NCI-H2171 treated with DMSO at 0.1 percent for 48 hours (cell line): ENCODE results near the gene SH3BP5L.

Source experiments
- DNase-seq: peaks from one replicate; lab custom pipeline; 2025; lab: John Stamatoyannopoulos, UW

Gene SH3BP5L

GRCh38 chr1:248825909-248826760, at the start of gene SH3BP5L:
TSS of gene SH3BP5L (minus strand) at chr1:248825915. CDS start at chr1:248824935, 980 bp downstream.
- peak; percentile 97 for DNase-seq

- peak; percentile 94 for DNase-seq
Observed at GRCh38 chr1:248873993-248874533, 48.3 kb upstream of the SH3BP5L start.

GRCh38 chr1:248873409-248873992, 47.8 kb upstream of the SH3BP5L start:
- peak; percentile 94 for DNase-seq

DNA sequence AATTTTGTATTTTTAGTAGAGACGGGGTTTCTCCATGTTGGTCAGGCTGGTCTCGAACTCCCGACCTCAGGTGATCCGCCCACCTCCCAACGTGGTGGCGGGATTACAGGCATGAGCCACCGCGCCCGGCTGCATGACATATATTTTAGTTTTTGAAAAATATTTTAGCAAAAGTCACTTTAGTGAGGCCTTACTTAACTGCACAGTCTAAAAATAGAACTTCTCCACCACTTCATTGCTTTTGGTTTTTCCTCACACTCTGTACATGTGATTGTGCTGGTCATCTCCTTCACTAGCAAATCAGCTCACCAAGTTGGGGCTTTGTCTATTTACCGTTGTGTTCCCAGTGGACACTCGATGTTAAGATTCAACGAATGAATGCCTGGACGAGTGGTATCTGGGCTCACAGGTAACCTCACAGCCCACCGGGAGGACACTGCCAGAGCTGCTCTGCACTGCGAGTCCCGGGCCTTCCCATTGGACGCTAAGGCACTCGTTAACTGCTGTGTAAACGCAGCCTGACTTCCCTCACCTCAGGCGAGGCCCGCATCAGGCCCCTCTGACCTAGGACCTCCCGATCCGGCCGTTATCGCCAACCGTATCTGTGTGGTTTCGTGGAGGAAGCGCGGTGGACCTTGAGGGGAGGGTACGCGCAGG, 47.2 kb upstream of the SH3BP5L start:
- DNase-seq = peak; percentile 84

- DNase-seq = no peak
Observed at GRCh38 chr1:248871837-248872401, 46.2 kb upstream of the SH3BP5L start.

DNA sequence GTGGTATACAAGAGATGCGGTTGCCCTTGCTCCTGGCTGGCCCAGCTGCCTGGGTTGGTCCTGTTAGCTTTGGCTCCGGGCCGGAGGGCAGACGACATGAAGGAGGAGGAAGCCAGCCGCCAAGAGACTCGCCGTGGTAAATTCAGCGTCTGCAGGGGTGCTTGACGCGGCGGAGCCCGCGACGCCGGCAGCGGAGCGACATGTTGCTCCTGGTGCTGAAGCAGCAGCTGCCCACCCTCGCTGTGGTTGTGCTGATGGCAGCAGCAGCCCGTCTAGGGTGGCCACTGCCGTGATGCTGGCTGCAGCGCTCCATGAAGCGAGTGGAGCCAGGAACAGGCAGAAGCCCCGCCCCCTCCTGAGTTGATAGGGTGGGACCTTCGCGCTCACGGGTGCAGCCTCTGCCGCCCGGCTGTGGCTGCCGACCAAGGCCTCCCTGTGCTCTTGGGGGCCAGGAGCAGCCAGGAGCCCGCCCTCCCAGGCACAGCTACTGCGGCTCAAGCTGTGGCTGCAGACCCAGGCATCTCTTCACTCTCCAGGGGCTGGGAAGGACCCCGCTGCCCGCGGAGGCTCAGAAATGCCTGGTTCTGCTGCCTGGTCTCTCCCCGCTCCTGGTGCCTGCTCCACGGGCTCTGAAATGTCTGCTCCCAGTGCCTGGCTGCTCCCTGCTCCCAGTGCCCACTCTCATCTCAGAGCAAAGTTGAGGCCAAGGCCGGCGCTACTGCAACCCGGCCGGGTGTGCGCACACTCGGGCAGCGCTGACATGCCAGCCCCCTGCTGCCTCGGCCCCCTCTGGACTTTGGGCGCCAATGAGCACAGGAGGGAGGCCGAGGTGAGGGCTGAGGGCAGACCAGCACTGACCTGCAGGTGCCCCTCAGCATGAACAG, 37.5 kb upstream of the SH3BP5L start:
- peak; percentile 76 for DNase-seq

DNA sequence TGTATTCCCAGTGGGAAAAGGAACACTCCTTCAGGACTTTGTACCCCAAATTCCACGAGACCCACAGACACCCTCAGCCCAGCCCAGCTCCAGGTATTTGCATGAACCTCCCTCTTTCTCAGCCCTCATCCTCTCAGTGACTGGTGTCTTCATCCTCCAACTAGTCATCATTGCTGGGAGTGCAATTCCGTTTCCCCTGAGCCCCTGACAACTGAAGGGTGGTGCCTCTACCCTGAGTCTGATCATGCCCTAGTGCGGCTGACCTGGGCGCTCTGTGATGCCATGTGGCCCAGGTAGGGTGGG, 36.9 kb upstream of the SH3BP5L start:
- no peak for DNase-seq

DNA sequence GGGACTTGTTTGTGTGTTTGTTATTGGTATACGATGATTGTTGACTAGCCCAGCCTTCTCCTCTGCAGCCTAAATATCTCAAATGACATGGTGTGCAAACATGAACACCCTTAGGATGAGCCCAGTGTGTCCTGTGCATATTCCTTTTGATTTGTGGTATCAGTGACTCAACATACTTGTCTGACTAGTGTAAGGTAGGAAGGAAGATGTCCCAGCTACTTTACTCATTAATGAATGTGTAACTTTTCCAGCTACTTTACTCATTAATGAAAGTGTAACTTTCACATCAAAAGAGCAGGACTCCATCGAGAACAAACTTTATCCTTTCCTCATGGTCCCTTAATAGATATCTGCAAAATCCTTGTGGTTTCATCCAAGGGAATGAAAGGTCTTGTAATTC, 35.9 kb upstream of the SH3BP5L start:
- no peak for DNase-seq

DNA sequence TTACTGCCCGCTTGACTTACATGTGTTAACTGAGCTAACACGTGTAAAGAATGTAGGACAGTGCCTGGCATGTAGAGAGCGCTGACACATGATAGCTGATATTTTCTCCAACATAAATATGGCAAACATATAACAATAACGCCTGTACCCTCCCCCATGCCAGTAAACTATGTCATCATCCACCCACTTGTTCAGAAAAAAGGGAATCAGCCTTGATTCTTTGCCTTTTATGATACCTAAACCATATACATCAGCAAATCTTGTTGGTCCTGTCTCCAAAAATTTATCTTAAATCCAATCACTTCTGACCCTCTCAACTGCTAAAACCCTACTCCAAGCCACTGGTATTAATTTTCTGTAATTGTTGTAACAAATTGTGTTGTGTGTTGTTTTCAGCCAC, 34.3 kb upstream of the SH3BP5L start:
- DNase-seq = no peak

DNA sequence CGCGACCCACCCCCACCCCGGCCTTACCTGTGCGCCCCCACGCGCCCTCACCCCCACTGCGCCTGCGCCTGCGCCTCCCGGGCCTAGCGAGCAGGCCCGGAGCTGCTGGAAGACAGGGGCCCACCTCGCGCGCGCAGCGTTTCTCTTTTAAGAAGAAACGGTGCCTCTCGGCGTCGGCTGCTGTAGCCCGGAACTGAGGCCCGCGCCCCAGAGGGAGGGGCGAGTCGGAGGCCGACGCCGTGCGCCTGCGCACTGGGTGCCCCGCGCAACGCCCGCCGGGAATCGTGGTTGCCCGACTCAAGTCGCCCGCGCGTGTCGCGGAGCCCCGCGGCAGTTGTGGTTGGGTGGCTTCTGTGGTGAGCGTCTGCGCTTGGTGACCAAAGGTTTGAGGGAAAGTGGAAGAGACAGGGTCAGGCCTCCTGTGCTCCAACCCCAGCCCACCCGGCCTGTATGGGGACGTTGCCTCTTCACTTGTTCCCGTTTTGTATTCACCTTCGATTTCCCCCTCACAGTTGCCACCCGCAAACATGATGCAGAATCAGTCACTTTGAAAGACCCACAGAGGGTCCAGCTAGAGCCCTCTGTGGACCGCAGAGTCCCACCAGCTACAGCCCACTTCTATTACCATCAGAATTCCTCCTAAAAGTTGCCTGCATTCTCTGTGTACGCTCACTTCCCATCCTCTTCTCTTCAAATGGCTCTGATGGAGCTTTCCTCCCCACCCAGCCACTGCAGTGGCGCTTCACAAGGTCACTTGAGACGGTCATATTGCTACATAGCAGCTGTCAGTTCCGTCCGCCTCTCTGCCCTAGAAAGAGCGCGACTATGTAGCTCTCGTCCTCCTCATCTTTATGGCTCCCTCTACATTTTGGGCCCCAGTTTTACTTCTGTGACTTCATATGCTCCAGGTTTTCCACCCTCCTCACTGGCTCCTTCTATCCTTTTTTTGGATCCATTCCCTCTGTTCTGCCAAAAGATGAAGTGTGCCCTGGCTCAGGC, 33.5 kb upstream of the SH3BP5L start, which contains the start of gene ZNF692:
Gene ZNF692, minus strand, starts transcription at position 195 of the 999 bp plus-strand sequence. CDS start 776 bp downstream, outside the sequence.
- DNase-seq = peak; percentile 95

- DNase-seq = peak; percentile 37
Observed at GRCh38 chr1:248858096-248858890, 32.6 kb upstream of the SH3BP5L start.

- DNase-seq = no peak
Observed at GRCh38 chr1:248857749-248858095, 32.0 kb upstream of the SH3BP5L start.

GRCh38 chr1:248857201-248857600, 31.5 kb upstream of the SH3BP5L start:
- no peak for DNase-seq

DNA sequence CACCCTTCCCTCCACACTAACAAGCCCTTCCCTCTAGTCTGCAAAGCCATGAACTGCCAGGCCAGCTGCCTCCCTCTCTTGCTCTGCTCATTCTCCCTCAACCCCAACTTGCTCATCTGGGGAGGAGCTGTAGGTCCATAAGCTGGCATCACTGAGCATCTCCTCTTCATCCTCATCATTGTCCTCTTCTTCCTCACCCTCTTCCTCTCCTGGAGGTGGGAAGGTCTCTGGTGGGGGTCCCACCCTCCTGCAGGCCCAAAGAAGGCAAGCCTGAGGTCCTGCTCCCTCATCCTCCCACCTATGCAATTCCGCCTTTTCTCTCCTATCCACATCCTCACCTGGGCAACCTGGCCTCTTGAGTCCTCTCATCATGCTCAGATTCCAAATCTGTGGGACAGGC, 30.5 kb upstream of the SH3BP5L start:
- no peak for DNase-seq

DNA sequence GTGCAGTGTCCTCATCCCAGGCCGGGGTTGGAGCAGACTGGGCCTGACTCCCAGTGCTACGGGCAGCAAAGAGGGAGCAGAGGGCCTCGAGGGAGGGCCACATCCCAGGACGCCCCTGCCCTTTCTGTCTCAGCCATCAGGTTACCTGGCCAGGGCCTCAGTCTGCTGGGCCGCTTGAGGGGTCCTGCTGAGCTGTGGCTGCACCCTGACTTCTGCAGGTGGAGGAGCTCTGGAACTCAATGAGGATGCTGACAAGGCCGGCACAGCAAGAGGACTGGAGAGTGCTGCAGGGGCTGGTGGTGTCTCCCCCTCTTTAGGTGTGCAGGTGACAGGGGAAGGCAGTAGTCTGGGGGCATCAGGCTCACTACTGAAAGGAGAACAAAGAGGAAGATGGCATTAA, 29.9 kb upstream of the SH3BP5L start:
- no peak for DNase-seq

- no peak for DNase-seq
Observed at GRCh38 chr1:248853663-248854375, 28.1 kb upstream of the SH3BP5L start.

DNA sequence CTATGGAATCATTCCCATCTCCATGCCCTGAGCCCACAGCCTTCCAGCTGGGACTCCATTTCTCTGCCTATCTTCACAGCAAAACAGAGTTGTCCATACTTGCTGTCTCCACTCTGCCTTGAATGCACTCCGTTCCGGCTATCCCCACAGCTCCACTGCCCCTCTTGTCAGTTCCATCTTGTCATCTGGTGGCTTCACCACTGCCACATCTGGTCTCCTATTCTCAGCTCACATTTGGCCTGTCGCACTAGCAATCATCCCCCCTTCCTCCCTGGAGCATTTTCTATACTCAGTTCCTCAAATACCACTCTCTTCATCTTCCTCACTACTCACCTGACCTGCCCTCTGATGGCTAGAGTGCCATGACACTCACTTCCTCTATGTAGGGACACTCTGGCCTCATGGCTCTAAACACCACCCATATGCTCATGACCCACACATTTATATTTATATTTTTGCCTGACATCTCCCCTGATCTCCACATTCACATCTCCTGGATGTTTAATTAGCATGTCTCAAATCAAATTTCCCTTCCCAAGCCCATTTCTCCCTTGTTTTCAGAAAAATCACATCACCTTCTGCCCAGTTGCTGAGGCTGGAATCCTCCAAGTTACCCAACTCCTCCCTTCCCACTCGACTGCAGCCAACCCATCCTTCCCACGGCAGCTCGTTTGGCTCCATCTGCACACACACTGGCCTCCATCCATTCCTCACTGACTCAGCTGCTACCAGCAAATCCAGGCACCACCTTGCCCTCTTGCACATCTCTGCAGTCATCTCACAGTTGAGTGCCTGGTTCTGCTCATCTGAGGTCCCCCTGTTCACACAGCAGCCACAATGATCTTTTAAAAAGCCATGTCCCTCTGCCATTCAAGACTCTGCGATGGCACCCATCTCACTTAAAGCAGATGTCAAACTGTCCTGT, 27.0 kb upstream of the SH3BP5L start:
- DNase-seq = no peak

DNA sequence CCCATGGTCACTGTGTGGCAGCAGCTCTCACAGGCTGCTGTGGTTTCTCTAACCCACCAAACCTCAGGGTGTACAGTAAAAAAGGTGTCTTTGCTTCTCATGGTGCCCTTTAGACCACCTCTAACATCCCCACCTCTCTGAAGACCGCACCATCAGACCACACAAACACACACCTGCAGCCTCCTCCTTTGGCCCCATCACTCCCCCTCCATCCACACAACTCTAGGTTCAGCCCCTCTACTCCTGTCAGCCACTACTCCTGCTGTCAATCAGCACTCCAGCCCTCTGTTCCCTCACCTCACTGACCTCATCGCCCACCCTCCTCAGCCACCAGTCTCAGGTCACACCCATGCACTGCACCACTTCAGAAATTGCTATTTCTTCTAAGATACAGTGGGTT, 25.7 kb upstream of the SH3BP5L start:
- no peak for DNase-seq
